ENCODE data around the gene MAST1.
"Not testable (repeated sequence)": the region's sequence is repeated elsewhere in the genome, so short reads cannot be mapped to it uniquely, and the experiment has no call there.

MAST1 gene

GRCh38 chr19:12843328-12843727 is 5.0 kb downstream of the MAST1 start:
- no peak for TF ChIP-seq TAF1 (IDR thresholded peaks at IDR 0.05; ENCODE audit: borderline replicate concordance, low read depth, low read length)
- TF ChIP-seq POLR2AphosphoS5 (IDR thresholded peaks at IDR 0.05; ENCODE audit: low read depth, low read length), result no peak
- TF ChIP-seq POLR2A (IDR thresholded peaks at IDR 0.05; ENCODE audit: low read depth, low read length), result no peak
- FAIRE-seq (no peak), DNase-seq (ENCODE audit: insufficient read length) (no peak)

GRCh38 chr19:12843999-12844732 is 5.9 kb downstream of the MAST1 start:
- TF ChIP-seq POLR2A (IDR thresholded peaks at IDR 0.05; ENCODE audit: low read depth, low read length) (no peak), TAF1 (IDR thresholded peaks at IDR 0.05; ENCODE audit: borderline replicate concordance, low read depth, low read length) (no peak), POLR2AphosphoS5 (IDR thresholded peaks at IDR 0.05; ENCODE audit: low read depth, low read length) (no peak)
- no peak for DNase-seq (ENCODE audit: insufficient read length)
- FAIRE-seq, result no peak

GRCh38 chr19:12846613-12847012 is 8.3 kb downstream of the MAST1 start:
- not testable (repeated sequence) for FAIRE-seq; DNase-seq (ENCODE audit: insufficient read length)

GRCh38 chr19:12847159-12848139 is 9.1 kb downstream of the MAST1 start:
- TF ChIP-seq TAF1 (IDR thresholded peaks at IDR 0.05; ENCODE audit: borderline replicate concordance, low read depth, low read length) (no peak), POLR2AphosphoS5 (IDR thresholded peaks at IDR 0.05; ENCODE audit: low read depth, low read length) (no peak), POLR2A (IDR thresholded peaks at IDR 0.05; ENCODE audit: low read depth, low read length) (no peak)
- peak; percentile 86 for FAIRE-seq
- DNase-seq (ENCODE audit: insufficient read length), result peak; percentile 93

GRCh38 chr19:12856653-12857052 is 18.3 kb downstream of the MAST1 start:
- no peak for FAIRE-seq
- DNase-seq (ENCODE audit: insufficient read length), result no peak
- TF ChIP-seq POLR2AphosphoS5 (IDR thresholded peaks at IDR 0.05; ENCODE audit: low read depth, low read length) (no peak), TAF1 (IDR thresholded peaks at IDR 0.05; ENCODE audit: borderline replicate concordance, low read depth, low read length) (no peak), POLR2A (IDR thresholded peaks at IDR 0.05; ENCODE audit: low read depth, low read length) (no peak)

- no peak for FAIRE-seq
- no peak for TF ChIP-seq POLR2AphosphoS5 (IDR thresholded peaks at IDR 0.05; ENCODE audit: low read depth, low read length)
- DNase-seq (ENCODE audit: insufficient read length), result no peak
Observed at GRCh38 chr19:12858041-12858928, 20.0 kb downstream of the MAST1 start.

GRCh38 chr19:12859546-12859945 is 21.2 kb downstream of the MAST1 start:
- FAIRE-seq, result no peak

GRCh38 chr19:12864143-12864542 is 25.8 kb downstream of the MAST1 start:
- DNase-seq (ENCODE audit: insufficient read length) (no peak), FAIRE-seq (no peak)
- TF ChIP-seq POLR2AphosphoS5 (IDR thresholded peaks at IDR 0.05; ENCODE audit: low read depth, low read length) (no peak), POLR2A (IDR thresholded peaks at IDR 0.05; ENCODE audit: low read depth, low read length) (no peak), TAF1 (IDR thresholded peaks at IDR 0.05; ENCODE audit: borderline replicate concordance, low read depth, low read length) (no peak)

More at GRCh38 chr19:12859546-12859945, 21.2 kb downstream of the MAST1 start:
- no peak for TF ChIP-seq POLR2A (IDR thresholded peaks at IDR 0.05; ENCODE audit: low read depth, low read length)
- DNase-seq (ENCODE audit: insufficient read length), result no peak

GRCh38 chr19:12864721-12865715 is 26.7 kb downstream of the MAST1 start:
- TF ChIP-seq POLR2AphosphoS5 (IDR thresholded peaks at IDR 0.05; ENCODE audit: low read depth, low read length) (no peak), POLR2A (IDR thresholded peaks at IDR 0.05; ENCODE audit: low read depth, low read length) (no peak), TAF1 (IDR thresholded peaks at IDR 0.05; ENCODE audit: borderline replicate concordance, low read depth, low read length) (no peak)
- FAIRE-seq (no peak), DNase-seq (ENCODE audit: insufficient read length) (no peak)

- DNase-seq (ENCODE audit: insufficient read length) (no peak), FAIRE-seq (no peak)
- TF ChIP-seq TAF1 (IDR thresholded peaks at IDR 0.05; ENCODE audit: borderline replicate concordance, low read depth, low read length) (no peak), POLR2A (IDR thresholded peaks at IDR 0.05; ENCODE audit: low read depth, low read length) (no peak), POLR2AphosphoS5 (IDR thresholded peaks at IDR 0.05; ENCODE audit: low read depth, low read length) (no peak)
Observed at GRCh38 chr19:12865746-12866415, 27.6 kb downstream of the MAST1 start.

All from GM12892 (cell line).